ENCODE measurements around the gene THUMPD1.
"Not testable (repeated sequence)": the region's sequence is repeated elsewhere in the genome, so short reads cannot be mapped to it uniquely, and the experiment has no call there.

Gene THUMPD1

GRCh38 chr16:20747030-20747816, 5.6 kb upstream of the THUMPD1 start:
- no peak for DNase-seq

DNA sequence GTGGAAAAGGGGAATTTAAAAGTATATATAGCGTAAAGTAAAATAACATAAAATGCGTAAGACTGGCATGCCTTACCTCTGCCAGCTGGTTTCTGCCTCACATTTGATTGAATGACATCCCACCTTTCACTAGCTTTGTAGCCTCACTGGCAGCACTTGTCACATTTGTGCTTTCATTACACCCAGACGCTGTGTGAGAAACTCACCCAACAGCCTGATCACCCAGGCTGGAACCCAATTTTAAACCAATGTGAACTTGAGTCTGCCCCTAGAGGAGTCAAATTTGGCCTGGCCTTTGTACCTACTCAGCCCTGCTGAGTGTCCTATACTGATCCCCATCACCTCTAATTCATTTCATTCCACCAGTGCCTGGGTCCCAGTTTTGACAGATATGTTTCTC, 4.8 kb upstream of the THUMPD1 start:
- no peak for DNase-seq

DNA sequence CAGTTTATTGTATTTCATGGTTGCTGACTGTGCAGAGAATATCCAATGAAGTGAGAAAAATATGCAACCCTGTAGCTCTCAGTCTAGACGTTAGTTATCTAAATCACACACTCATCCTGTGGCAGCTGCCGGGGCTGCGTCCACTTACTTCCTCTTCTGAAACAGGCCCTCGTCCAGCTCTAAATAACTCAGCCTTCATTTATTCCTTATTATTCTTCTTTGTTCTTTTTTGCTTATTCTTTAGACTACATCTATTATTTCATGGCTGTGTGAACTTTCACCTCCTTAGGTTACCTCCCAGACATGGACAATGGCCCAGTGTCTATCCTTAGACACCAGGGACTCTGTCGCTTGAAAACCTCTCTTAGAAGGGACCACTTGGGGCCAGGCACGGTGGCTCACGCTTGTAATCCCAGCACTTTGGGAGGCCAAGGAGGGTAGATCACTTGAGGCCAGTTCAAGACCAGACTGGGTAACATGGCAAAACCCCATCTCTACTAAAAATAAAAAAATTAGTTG, 3.4 kb upstream of the THUMPD1 start:
- no peak for DNase-seq

- no peak for DNase-seq
Observed at GRCh38 chr16:20743591-20743990, 2.0 kb upstream of the THUMPD1 start.

DNA sequence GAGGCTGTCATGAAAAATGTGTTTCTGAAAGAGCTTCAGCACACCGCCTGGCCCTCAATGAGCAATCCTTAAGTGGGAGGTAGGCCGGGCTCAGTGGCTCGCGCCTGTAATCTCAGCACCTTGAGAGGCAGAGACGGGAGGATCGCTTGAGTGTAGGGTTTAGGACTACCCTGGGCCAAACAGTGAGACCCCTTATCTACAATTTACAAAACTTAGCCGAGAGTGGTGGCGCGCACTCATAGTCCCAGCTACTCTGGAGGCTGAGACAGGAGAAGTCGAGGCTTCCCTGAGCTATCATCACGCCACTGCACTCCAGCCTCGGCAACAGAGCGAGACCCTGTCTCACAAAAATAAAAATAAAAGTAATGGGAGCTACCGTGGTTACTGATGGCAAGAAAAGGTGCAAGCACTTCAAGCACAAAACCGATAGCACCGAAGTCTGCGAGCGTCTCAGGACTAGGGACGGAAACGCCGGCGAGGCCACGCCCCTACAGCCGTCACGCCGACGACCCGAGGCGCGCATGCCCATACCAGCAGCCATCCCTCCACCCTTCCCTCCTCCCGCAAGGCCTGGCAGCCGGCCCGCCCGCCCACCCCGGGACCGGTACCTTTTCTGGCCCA, 607 bp downstream of the THUMPD1 start:
- DNase-seq: peak; percentile 77

DNA sequence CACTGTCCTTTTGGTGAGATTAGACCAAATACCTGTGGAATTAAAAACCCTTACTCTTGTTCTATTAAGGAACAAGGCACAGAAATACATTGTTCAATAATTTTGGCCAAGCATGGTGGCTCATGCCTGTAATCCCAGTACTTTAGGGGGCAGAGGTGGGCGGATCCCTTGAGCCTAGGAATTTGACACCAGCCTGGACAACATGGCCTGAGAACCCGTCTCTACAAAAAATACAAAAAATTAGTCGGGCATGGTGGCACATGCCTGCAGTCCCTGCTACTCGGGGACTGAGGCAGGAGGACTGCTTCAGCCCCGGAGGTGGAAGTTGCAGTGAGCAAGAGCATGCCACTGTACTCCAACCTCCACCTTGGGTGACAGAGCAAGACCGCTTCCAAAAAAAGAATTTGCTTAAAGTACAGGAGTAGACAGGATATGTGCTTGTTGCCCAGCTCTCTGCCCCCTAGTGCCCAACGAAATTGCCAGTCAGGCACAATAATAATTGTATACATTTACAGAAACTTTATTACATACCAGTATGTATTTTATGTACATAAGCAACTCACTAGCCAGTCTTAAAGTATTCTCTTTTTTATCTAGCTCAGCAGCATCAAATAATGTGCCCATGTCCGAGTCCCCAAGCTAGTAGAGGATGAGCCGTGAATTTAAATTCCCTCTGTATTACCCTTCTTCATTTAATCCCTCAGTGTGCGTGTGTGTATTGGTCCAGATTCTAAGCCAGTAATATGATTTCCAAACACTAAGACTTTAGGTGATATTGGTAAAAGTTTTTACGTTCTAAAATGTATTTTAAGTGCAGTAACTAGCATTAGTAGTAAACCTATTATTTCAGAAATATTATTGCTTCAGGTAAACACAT, 1.4 kb downstream of the THUMPD1 start:
- DNase-seq: no peak

DNA sequence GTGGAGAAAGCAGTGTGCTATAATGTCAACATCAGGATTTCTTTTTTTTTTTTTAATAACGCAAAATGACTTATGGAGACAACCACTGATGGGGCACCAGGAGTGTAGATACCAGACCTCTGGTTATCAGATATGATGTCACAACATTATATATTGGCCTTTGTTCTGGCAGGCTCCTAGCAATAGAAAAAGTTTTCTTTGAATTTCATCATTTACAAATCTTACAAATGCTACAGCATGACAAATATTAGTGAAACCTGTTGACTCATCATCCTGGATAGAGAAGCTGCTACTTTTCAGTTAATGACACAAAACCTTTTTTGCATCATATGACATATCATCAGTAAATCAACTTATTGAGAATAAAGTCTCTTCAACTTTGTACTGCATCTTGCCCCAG, 6.1 kb downstream of the THUMPD1 start:
- no peak for DNase-seq

- DNase-seq: no peak
Observed at GRCh38 chr16:20734782-20735181, 6.8 kb downstream of the THUMPD1 start.

- DNase-seq: no peak
Observed at GRCh38 chr16:20734056-20734455, 7.6 kb downstream of the THUMPD1 start.

DNA sequence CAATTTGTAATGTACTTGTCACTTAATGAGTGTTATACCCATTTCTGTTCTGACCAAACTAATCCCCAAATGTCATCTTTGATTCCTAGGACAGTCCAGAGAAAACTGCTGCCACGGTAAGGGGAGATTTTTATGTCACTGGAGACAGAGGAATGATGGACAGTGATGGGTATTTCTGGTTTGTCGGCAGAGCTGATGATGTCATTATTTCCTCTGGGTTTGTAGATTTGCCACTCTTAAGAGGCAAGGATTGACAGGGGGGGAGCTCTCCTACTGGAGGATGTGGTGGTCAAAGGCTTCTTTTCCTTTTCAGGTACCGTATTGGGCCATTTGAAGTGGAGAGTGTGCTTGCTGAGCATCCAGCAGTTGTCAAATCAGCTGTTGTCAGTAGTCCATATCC, 12.5 kb downstream of the THUMPD1 start:
- no peak for DNase-seq

DNA sequence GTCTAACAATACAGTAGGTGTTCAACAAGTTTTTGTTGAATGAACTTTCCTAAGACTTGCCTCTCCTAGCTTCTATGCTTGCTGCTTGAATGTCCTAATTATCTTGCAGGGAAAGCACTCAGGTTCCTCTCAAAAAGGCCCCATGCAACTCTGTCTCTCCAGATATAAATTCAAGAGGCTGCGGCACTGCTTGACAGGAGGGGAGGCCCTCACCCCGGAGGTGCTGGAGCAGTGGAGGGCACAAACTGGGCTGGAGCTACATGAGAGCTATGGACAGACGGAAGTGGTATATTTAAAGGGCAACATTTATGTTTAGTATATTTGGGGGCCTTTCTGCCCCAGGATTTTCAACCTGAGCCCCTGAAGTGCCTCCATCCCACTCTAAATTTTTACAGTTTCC, 14.4 kb downstream of the THUMPD1 start:
- no peak for DNase-seq

DNA sequence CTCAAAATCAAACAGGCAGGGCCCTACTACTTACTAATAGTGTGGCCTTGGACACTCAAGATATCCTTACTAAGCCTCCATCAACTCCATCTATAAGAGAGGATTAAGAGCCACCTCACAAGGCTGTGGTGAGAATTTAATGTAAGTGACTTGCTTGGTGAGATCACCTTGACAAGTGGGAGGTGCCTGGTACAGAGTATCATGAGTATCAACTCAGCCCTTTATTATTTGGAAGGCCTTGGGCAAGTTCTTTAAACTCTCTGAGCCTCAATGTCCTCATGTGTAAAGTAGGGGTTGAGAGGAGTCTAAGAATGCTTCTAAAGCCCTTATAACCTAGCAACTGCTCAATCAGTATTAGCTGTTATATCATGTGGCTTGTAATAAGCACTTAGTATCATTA, 15.0 kb downstream of the THUMPD1 start:
- no peak for DNase-seq

DNA sequence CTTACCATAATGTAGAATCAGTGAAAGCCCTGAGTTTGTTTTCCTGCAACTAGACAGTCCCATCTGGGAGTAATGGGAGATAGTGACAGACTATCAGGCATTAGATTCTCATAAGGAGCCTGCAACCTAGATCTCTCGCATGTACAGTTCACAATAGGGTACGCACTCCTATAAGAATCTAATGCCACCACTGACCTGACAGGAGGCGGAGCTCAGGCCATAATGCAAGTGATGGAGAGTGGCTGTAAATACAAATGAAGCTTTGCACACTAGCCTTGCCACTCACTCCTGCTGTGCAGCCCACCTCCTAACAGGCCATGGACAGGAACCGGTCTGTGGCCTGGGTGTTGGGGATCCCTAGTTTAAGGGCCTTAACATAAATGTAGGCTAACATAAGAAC, 21.4 kb downstream of the THUMPD1 start:
- no peak for DNase-seq

DNA sequence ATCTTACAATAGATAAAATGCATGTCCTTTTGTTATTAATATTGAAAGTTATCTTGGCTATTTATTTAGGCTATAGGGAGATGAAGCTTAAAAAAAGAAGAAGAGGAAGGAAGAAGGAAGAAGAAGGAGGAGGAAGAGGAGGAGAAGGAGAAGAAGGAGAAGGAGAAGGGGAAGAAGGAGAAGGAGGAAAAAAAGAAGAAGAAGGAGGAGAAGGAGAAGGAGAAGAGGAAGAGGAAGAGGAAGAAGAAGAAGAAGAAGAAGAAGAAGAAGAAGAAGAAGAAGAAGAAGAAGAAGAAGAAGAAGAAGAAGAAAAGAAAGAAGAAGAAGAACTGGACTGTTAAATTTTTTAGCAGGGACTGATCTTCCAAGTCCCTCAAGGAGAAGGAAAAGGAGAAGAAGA, 23.9 kb downstream of the THUMPD1 start:
- not testable (repeated sequence) for DNase-seq

DNA sequence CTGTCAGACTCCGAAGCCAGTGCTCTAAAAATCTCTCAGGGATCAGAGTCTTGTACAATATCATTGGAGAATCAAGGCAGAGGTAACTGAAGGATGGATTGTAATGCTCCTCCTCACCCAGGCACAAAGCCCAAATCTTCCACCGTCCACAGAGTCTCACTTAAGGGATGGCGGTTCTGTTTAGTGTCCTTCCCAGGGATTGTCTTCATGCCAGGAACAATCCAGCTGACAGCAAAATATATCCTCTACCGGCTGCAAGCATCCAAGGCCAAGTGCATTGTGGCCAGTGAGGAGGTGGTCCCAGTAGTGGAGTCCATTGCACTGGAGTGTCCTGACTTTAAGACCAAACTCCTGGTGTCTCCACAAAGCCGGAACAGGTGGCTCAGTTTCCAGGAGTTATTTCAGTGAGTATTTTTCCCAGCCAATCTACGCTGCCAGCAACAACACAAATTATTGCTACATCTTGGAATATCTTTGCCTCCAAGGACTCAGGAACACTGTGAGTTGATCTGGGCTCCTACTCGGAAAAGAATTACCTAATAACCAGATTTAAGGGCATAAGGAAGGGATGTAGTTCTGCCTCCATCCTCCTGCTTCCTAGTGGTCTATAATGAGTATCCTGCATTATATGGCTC, 30.2 kb downstream of the THUMPD1 start:
- DNase-seq: no peak

- peak; percentile 34 for DNase-seq
Observed at GRCh38 chr16:20708129-20708528, 33.5 kb downstream of the THUMPD1 start.

- DNase-seq: no peak
Observed at GRCh38 chr16:20707461-20707860, 34.2 kb downstream of the THUMPD1 start.

DNA sequence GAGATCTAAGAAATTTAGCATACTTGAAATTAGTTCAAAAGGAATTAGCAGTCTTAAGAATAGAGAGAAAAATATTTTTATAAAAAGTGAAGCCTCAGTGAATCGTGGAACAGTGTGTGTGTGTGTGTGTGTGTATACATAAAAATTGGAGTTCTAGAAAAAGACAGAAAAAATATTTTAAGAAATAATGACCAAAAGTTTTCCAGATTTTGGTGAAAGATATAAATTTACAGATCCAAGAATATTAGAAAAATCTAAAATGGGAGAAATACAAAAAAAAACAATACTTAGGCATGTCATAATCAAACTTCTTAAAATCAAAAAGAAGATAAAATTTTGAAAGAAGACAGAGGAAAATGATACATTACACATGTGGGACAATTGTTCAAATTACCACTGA, 35.6 kb downstream of the THUMPD1 start:
- not testable (repeated sequence) for DNase-seq

- DNase-seq: no peak
Observed at GRCh38 chr16:20704281-20704680, 37.3 kb downstream of the THUMPD1 start.

GRCh38 chr16:20701692-20702091, 39.9 kb downstream of the THUMPD1 start:
- DNase-seq: not testable (repeated sequence)

GRCh38 chr16:20696618-20697017, 45.0 kb downstream of the THUMPD1 start:
- DNase-seq: no peak

GRCh38 chr16:20695024-20695423, 46.6 kb downstream of the THUMPD1 start:
- no peak for DNase-seq

- DNase-seq: not testable (repeated sequence)
Observed at GRCh38 chr16:20694096-20694495, 47.5 kb downstream of the THUMPD1 start.
